Measurements from ENCODE around the gene SUSD2.

SUSD2 gene

GRCh38 chr22:24219750-24220149 is 38.5 kb downstream of the SUSD2 start:
- no peak overlapping the region for H3K9ac ChIP-seq (ENCODE audit: low read length)
- H3K36me3 ChIP-seq (ENCODE audit: insufficient read depth, low read length), result no peaks in the 10 kb centered on the region
- H3K4me3 ChIP-seq (ENCODE audit: low read depth, low read length, poor library complexity, severe bottlenecking), result no peak overlapping the region
- no peaks in the 10 kb centered on the region for H3K79me2 ChIP-seq (ENCODE audit: insufficient read depth, low read length)
- no peaks in the 10 kb centered on the region for H3K9me2 ChIP-seq (ENCODE audit: low read depth, low read length)
- no peaks in the 10 kb centered on the region for H3F3A ChIP-seq (ENCODE audit: insufficient read depth, low read length)
- no peak overlapping the region for H3K4me2 ChIP-seq (ENCODE audit: low read length)
- no peaks in the 10 kb centered on the region for H4K20me1 ChIP-seq (ENCODE audit: insufficient read depth, low read length)
- TF ChIP-seq, protein P1, sequence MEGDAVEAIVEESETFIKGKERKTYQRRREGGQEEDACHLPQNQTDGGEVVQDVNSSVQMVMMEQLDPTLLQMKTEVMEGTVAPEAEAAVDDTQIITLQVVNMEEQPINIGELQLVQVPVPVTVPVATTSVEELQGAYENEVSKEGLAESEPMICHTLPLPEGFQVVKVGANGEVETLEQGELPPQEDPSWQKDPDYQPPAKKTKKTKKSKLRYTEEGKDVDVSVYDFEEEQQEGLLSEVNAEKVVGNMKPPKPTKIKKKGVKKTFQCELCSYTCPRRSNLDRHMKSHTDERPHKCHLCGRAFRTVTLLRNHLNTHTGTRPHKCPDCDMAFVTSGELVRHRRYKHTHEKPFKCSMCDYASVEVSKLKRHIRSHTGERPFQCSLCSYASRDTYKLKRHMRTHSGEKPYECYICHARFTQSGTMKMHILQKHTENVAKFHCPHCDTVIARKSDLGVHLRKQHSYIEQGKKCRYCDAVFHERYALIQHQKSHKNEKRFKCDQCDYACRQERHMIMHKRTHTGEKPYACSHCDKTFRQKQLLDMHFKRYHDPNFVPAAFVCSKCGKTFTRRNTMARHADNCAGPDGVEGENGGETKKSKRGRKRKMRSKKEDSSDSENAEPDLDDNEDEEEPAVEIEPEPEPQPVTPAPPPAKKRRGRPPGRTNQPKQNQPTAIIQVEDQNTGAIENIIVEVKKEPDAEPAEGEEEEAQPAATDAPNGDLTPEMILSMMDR (IDR thresholded peaks at IDR 0.05; ENCODE audit: low read length), result no peak
- no peak for TF ChIP-seq EZH2 (IDR thresholded peaks at IDR 0.05; ENCODE audit: borderline replicate concordance, low read length)
- H2AFZ ChIP-seq (ENCODE audit: low read length), result no peak overlapping the region
- H3K27me3 ChIP-seq (ENCODE audit: insufficient read depth, low read length), result no peaks in the 10 kb centered on the region; the same call in 1 of the 2 replicates
- no peaks in the 10 kb centered on the region for H3K9me3 ChIP-seq (ENCODE audit: low read length)
- no peaks in the 10 kb centered on the region for H3K4me1 ChIP-seq (ENCODE audit: insufficient read depth, low read length, severe bottlenecking)
- H3K27ac ChIP-seq (ENCODE audit: low read depth, low read length, poor library complexity, severe bottlenecking), result no peak overlapping the region

- H2AFZ ChIP-seq (ENCODE audit: low read length), result no peak overlapping the region
- no peaks in the 10 kb centered on the region for H3K36me3 ChIP-seq (ENCODE audit: insufficient read depth, low read length)
- no peaks in the 10 kb centered on the region for H3K9me3 ChIP-seq (ENCODE audit: low read length)
- H3K4me2 ChIP-seq (ENCODE audit: low read length), result no peak overlapping the region
- no peak overlapping the region for H3K9ac ChIP-seq (ENCODE audit: low read length)
- H3K27me3 ChIP-seq (ENCODE audit: insufficient read depth, low read length), result no peaks in the 10 kb centered on the region; the same call in 1 of the 2 replicates
- no peaks in the 10 kb centered on the region for H3K9me2 ChIP-seq (ENCODE audit: low read depth, low read length)
- H3K4me1 ChIP-seq (ENCODE audit: insufficient read depth, low read length, severe bottlenecking), result no peaks in the 10 kb centered on the region
- TF ChIP-seq, protein P1 (IDR thresholded peaks at IDR 0.05; ENCODE audit: low read length), result no peak
- TF ChIP-seq EZH2 (IDR thresholded peaks at IDR 0.05; ENCODE audit: borderline replicate concordance, low read length), result no peak
- no peaks in the 10 kb centered on the region for H3F3A ChIP-seq (ENCODE audit: insufficient read depth, low read length)
- no peaks in the 10 kb centered on the region for H3K79me2 ChIP-seq (ENCODE audit: insufficient read depth, low read length)
- H4K20me1 ChIP-seq (ENCODE audit: insufficient read depth, low read length), result no peaks in the 10 kb centered on the region
- no peak overlapping the region for H3K4me3 ChIP-seq (ENCODE audit: low read depth, low read length, poor library complexity, severe bottlenecking)
- no peak overlapping the region for H3K27ac ChIP-seq (ENCODE audit: low read depth, low read length, poor library complexity, severe bottlenecking)
These were observed 43.2 kb downstream of the SUSD2 start for GRCh38 chr22:24224468-24224867.

- Histone ChIP-seq H3F3A (ENCODE audit: insufficient read depth, low read length) (no peaks in the 10 kb centered on the region), H2AFZ (ENCODE audit: low read length) (no peak overlapping the region), H3K27ac (ENCODE audit: low read depth, low read length, poor library complexity, severe bottlenecking) (no peak overlapping the region), H3K4me1 (ENCODE audit: insufficient read depth, low read length, severe bottlenecking) (no peaks in the 10 kb centered on the region), H3K27me3 (ENCODE audit: insufficient read depth, low read length) (no peaks in the 10 kb centered on the region; the same call in 1 of the 2 replicates), H3K4me3 (ENCODE audit: low read depth, low read length, poor library complexity, severe bottlenecking) (no peak overlapping the region), H3K4me2 (ENCODE audit: low read length) (no peak overlapping the region), H4K20me1 (ENCODE audit: insufficient read depth, low read length) (no peaks in the 10 kb centered on the region), H3K36me3 (ENCODE audit: insufficient read depth, low read length) (no peaks in the 10 kb centered on the region), H3K79me2 (ENCODE audit: insufficient read depth, low read length) (no peaks in the 10 kb centered on the region), H3K9me2 (ENCODE audit: low read depth, low read length) (no peaks in the 10 kb centered on the region), H3K9ac (ENCODE audit: low read length) (no peak overlapping the region), H3K9me3 (ENCODE audit: low read length) (no peaks in the 10 kb centered on the region)
- TF ChIP-seq EZH2 (IDR thresholded peaks at IDR 0.05; ENCODE audit: borderline replicate concordance, low read length), result no peak
- TF ChIP-seq, protein P1 (IDR thresholded peaks at IDR 0.05; ENCODE audit: low read length), result no peak
These were observed 43.8 kb downstream of the SUSD2 start for GRCh38 chr22:24225044-24225601.
